ENCODE measurements around the gene PCARE.
"Not testable (repeated sequence)": the region's sequence is repeated elsewhere in the genome, so short reads cannot be mapped to it uniquely, and the experiment has no call there.

The PCARE gene

DNA sequence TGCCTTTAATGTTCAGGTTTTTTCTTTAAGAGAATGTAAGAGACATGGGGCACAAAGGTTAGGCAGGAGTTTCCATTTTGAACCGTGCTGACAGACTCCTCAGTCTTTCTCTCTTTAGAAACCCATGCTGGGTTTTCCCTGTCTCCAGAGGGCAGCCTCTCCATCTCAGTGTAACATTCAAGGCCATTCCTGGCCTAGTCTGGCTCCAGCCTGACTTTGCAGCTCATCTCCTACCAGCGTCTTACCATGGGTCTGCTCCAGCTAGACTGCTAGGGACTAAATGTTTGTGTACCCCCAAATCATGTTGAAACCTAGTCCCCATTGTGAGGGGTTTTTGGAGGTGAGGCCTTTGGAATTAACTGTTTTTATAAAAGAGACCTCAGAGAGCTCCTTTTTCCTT lies 31.1 kb upstream of the PCARE start:
- no peak for DNase-seq (ENCODE audit: extremely low spot score)
- no peak for TF ChIP-seq SP1 (IDR thresholded peaks at IDR 0.05)
- TF ChIP-seq FOXK2 (IDR thresholded peaks at IDR 0.05) = no peak
- ChIA-PET CTCF (interaction anchor here (0.6 kb wide), 1 partner anchor 1019 kb away, joined by 3 read pairs; no protein-coding TSS in a partner anchor), POLR2A (interaction anchor here (1.9 kb wide), 1 partner anchor 11 kb away, joined by 4 read pairs; no protein-coding TSS in a partner anchor)

DNA sequence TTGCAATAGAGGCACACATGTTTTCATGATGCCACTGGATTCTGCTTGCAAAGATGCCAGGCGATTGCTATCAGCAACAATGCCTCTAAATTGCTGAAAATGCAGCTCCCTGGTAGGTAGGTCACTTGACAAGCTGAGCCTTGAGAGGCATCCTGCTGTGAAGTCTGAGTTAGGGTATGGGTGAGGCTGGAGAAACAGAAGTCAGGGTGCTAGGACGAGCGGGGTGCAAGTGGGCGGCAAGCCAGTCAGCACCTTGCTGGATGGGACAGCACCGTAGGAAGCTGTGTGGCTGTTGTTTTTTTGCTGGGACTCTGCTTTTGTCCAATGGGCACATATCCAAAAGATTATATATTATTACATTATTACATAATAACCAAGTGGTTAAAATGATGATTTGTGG lies 30.4 kb upstream of the PCARE start:
- no peak for TF ChIP-seq NFRKB (IDR thresholded peaks at IDR 0.05)
- CTCF ChIA-PET = no interaction called here
- DNase-seq (ENCODE audit: extremely low spot score) = no peak
- POLR2A ChIA-PET = interaction anchor here (0.7 to 1.9 kb wide), 2 partner anchors 8 to 11 kb away, joined by 3 to 4 read pairs; no protein-coding TSS in a partner anchor

DNA sequence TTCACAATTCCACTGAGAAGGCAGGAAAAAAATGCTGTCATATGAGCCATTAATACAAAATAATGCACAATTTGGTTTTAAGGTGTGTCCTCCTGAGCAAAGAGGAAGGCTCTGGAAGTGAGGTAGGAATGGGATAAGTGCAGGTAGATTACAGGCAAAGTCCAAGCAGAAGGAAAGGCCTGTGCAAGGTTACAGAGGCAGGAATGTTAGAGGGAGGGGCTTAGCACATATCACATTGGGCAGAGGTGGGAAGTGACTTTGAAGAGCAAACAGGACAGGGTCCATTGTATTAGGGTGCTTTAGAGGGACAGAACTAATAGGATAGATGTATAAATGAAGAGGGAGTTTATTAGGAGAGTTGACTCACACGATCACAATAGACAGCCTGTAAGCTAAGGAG lies 26.2 kb upstream of the PCARE start:
- ChIA-PET POLR2A (no interaction called here), CTCF (no interaction called here)

DNA sequence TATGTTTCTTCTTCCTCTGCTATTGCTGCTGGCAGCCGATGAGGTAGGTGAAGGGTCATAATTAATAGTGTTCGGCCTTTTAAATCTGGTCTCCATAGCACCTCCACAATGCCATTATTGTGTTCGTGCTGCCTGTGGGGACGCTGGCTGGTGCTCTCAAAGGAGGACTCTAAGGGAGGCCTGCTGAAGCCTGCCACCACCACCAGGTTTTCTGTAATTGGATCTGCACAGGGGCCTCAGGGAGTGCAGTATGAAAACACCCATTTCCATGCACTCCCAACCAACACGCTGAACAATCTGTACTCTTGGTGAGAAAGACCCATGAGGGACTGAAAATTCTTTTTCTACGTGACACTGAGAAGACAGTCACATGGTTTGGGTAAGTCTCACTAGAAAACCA lies 23.2 kb upstream of the PCARE start:
- POLR2A ChIA-PET = no interaction called here
- no peak for DNase-seq (ENCODE audit: extremely low spot score)
- TF ChIP-seq ZNF384 (IDR thresholded peaks at IDR 0.05) = no peak
- no peak for TF ChIP-seq SUZ12 (IDR thresholded peaks at IDR 0.05)
- no peak for TF ChIP-seq TARDBP (IDR thresholded peaks at IDR 0.05)
- TF ChIP-seq, protein P1, sequence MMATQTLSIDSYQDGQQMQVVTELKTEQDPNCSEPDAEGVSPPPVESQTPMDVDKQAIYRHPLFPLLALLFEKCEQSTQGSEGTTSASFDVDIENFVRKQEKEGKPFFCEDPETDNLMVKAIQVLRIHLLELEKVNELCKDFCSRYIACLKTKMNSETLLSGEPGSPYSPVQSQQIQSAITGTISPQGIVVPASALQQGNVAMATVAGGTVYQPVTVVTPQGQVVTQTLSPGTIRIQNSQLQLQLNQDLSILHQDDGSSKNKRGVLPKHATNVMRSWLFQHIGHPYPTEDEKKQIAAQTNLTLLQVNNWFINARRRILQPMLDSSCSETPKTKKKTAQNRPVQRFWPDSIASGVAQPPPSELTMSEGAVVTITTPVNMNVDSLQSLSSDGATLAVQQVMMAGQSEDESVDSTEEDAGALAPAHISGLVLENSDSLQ (IDR thresholded peaks at IDR 0.05) = no peak
- no peak for TF ChIP-seq NFRKB (IDR thresholded peaks at IDR 0.05)
- no peak for TF ChIP-seq L3MBTL2 (conservative IDR thresholded peaks at IDR 0.05)
- TF ChIP-seq HDGF (IDR thresholded peaks at IDR 0.05; ENCODE audit: borderline replicate concordance) = no peak
- no peak for TF ChIP-seq FOXA1 (IDR thresholded peaks at IDR 0.05)
- no peak for TF ChIP-seq CTBP1 (IDR thresholded peaks at IDR 0.05; ENCODE audit: borderline replicate concordance)
- CTCF ChIA-PET = no interaction called here

More for the DNA sequence above, 26.2 kb upstream of the PCARE start:
- TF ChIP-seq TARDBP (IDR thresholded peaks at IDR 0.05) (no peak), SP1 (IDR thresholded peaks at IDR 0.05) (no peak), FOXK2 (IDR thresholded peaks at IDR 0.05) (no peak), BHLHE40 (IDR thresholded peaks at IDR 0.05; ENCODE audit: borderline replicate concordance) (no peak), LEF1 (IDR thresholded peaks at IDR 0.05; ENCODE audit: borderline replicate concordance) (no peak), ELF4 (IDR thresholded peaks at IDR 0.05) (no peak), FOXM1 (IDR thresholded peaks at IDR 0.05; ENCODE audit: borderline replicate concordance) (no peak), CTBP1 (IDR thresholded peaks at IDR 0.05; ENCODE audit: borderline replicate concordance) (no peak), FOXA1 (IDR thresholded peaks at IDR 0.05) (no peak), L3MBTL2 (conservative IDR thresholded peaks at IDR 0.05) (no peak), SUZ12 (IDR thresholded peaks at IDR 0.05) (no peak), HDGF (IDR thresholded peaks at IDR 0.05; ENCODE audit: borderline replicate concordance) (no peak), ZNF384 (IDR thresholded peaks at IDR 0.05) (no peak), NFRKB (IDR thresholded peaks at IDR 0.05) (no peak), ARNT (IDR thresholded peaks at IDR 0.05) (no peak)
- TF ChIP-seq, protein P1 (IDR thresholded peaks at IDR 0.05) = no peak
- no peak for DNase-seq (ENCODE audit: extremely low spot score)

DNA sequence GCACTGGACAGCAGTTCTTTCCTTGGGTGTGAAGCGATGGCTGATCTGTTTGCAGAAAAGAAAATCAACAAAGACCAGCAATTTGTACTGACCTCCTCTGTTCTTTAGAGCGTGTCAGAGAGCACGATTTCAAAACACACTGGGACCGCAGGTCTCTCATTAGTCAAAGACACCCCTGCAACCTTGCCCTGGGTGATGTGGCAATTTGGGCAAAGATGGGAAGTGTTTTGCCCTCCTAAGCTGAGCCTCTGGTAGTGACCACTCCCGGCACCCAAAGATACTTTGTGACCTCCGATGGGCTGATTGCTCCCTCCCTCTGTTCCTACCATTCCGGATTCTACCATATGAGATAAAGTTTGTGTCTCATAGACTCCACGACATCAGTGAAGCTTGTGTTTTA lies 22.6 kb upstream of the PCARE start:
- ChIA-PET CTCF (no interaction called here), POLR2A (no interaction called here)
- TF ChIP-seq ZNF384 (IDR thresholded peaks at IDR 0.05) = no peak
- DNase-seq (ENCODE audit: extremely low spot score) = no peak

DNA sequence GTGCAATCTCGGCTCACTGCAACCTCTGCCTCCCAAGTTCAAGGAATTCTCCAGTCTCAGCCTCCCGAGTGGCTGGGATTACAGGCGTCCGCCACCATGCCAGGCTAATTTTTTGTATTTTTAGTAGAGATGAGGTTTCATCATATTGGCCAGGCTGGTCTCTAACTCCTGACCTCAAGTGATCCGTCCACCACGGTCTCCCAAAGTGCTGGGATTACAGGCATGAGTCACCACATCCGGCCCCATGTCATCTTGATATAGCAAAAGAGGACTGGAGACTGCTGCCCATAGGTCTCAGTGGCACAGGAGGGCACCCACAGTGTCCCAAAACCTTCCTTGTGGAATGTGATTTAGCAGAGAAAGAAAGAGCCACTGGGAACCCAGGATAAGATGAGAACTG lies 16.0 kb upstream of the PCARE start:
- DNase-seq (ENCODE audit: extremely low spot score); POLR2A ChIA-PET; CTCF ChIA-PET: not testable (repeated sequence)

DNA sequence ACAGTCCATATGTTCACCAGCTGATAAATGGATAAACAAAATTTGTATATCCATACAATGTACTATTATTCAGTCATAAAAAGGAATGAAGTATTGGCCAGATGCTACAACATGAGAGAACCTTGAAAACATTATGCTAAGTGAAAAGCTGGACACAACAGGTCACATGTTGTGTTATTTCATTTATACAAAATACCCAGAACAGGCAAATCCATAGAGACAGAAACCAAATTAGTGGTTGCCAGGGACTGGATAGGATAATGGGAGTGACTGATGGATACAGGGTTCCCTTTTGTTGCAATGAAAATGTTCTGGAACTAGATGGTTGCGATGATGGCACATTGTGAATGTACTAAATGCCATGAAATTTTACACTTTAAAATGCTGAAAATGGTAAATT lies 10.2 kb upstream of the PCARE start:
- CTCF ChIA-PET = no interaction called here
- POLR2A ChIA-PET = no interaction called here

More for the DNA sequence above, 10.2 kb upstream of the PCARE start:
- TF ChIP-seq SUZ12 (IDR thresholded peaks at IDR 0.05) (no peak), LEF1 (IDR thresholded peaks at IDR 0.05; ENCODE audit: borderline replicate concordance) (no peak), NFRKB (IDR thresholded peaks at IDR 0.05) (no peak), HDGF (IDR thresholded peaks at IDR 0.05; ENCODE audit: borderline replicate concordance) (no peak), FOXM1 (IDR thresholded peaks at IDR 0.05; ENCODE audit: borderline replicate concordance) (no peak), TARDBP (IDR thresholded peaks at IDR 0.05) (no peak), ARNT (IDR thresholded peaks at IDR 0.05) (no peak), SP1 (IDR thresholded peaks at IDR 0.05) (no peak), FOXK2 (IDR thresholded peaks at IDR 0.05) (no peak), ELF4 (IDR thresholded peaks at IDR 0.05) (no peak), ZNF384 (IDR thresholded peaks at IDR 0.05) (no peak), CTBP1 (IDR thresholded peaks at IDR 0.05; ENCODE audit: borderline replicate concordance) (no peak), L3MBTL2 (conservative IDR thresholded peaks at IDR 0.05) (no peak), FOXA1 (IDR thresholded peaks at IDR 0.05) (no peak)
- TF ChIP-seq, protein P1 (IDR thresholded peaks at IDR 0.05) = no peak
- no peak for DNase-seq (ENCODE audit: extremely low spot score)

Data from HEK293T (cell line).